HUES48 (cell line): ENCODE data around the gene LRRC9.
"Not testable (repeated sequence)": the region's sequence is repeated elsewhere in the genome, so short reads cannot be mapped to it uniquely, and the experiment has no call there.

ENCODE experiments used
- H3K27ac ChIP-seq: one replicate; pipeline ENCODE4 v1.7.0; 2013; ENCODE audit warnings: low read depth, low read length, inconsistent platforms
- H3K27me3 ChIP-seq: 2 replicates; pipeline ENCODE4 v1.6.1; 2013; ENCODE audit warnings: mild to moderate bottlenecking, low read length; ENCODE audit not compliant: control insufficient read depth, insufficient read depth
- H3K36me3 ChIP-seq: 2 replicates; pipeline ENCODE4 v1.6.1; 2013; ENCODE audit warnings: low read length; ENCODE audit not compliant: control insufficient read depth, insufficient read depth
- H3K4me1 ChIP-seq: 2 replicates; pipeline ENCODE4 v1.6.1; 2013; ENCODE audit warnings: mild to moderate bottlenecking, low read length; ENCODE audit not compliant: control insufficient read depth, insufficient read depth
- H3K4me3 ChIP-seq: 2 replicates; pipeline ENCODE4 v1.5.1; 2013; ENCODE audit warnings: mild to moderate bottlenecking, low read depth, low read length
- H3K9ac ChIP-seq: 2 replicates; pipeline ENCODE4 v1.6.1; 2013; ENCODE audit warnings: mild to moderate bottlenecking, low read depth, low read length, moderate library complexity
- H3K9me3 ChIP-seq: 2 replicates; pipeline ENCODE4 v1.6.1; 2013; ENCODE audit warnings: low read length; ENCODE audit not compliant: control insufficient read depth, insufficient read depth

The LRRC9 gene

GRCh38 chr14:60092526-60092920 is 172.6 kb downstream of the LRRC9 start:
- Histone ChIP-seq H3K27ac (peak overlapping the region; percentile 98), H3K9ac (peak overlapping the region; percentile 89), H3K4me3 (peak overlapping the region; percentile 94), H3K4me1 (peaks cover 29% of the 10 kb centered on the region), H3K36me3 (peaks cover 5% of the 10 kb centered on the region), H3K9me3 (no peaks in the 10 kb centered on the region), H3K27me3 (no peaks in the 10 kb centered on the region)

GRCh38 chr14:60093080-60093479 is 173.1 kb downstream of the LRRC9 start:
- Histone ChIP-seq H3K9ac (peak overlapping the region; percentile 89; the same call in 1 of the 2 replicates), H3K4me1 (peaks cover 29% of the 10 kb centered on the region), H3K9me3 (no peaks in the 10 kb centered on the region), H3K27me3 (no peaks in the 10 kb centered on the region), H3K36me3 (peaks cover 10% of the 10 kb centered on the region), H3K4me3 (peak overlapping the region; percentile 94), H3K27ac (no peak overlapping the region)

GRCh38 chr14:60093606-60094005 is 173.7 kb downstream of the LRRC9 start:
- Histone ChIP-seq H3K36me3 (peaks cover 13% of the 10 kb centered on the region), H3K9me3 (no peaks in the 10 kb centered on the region), H3K27ac (peak overlapping the region; percentile 59), H3K27me3 (no peaks in the 10 kb centered on the region), H3K9ac (no peak overlapping the region), H3K4me1 (peaks cover 29% of the 10 kb centered on the region), H3K4me3 (peak overlapping the region; percentile 94)

- Histone ChIP-seq H3K27me3 (no peaks in the 10 kb centered on the region), H3K27ac (peak overlapping the region; percentile 59), H3K4me1 (peaks cover 29% of the 10 kb centered on the region), H3K36me3 (peaks cover 13% of the 10 kb centered on the region), H3K9ac (no peak overlapping the region), H3K9me3 (no peaks in the 10 kb centered on the region), H3K4me3 (peak overlapping the region; percentile 94)
These were observed 174.5 kb downstream of the LRRC9 start for GRCh38 chr14:60094306-60094897.

GRCh38 chr14:60095231-60095630 is 175.3 kb downstream of the LRRC9 start:
- peaks cover 13% of the 10 kb centered on the region for H3K36me3 ChIP-seq
- no peak overlapping the region for H3K27ac ChIP-seq
- H3K9me3 ChIP-seq, result no peaks in the 10 kb centered on the region
- H3K4me1 ChIP-seq, result peaks cover 29% of the 10 kb centered on the region
- H3K4me3 ChIP-seq, result peak overlapping the region; percentile 4; the same call in 1 of the 2 replicates
- H3K9ac ChIP-seq, result no peak overlapping the region
- no peaks in the 10 kb centered on the region for H3K27me3 ChIP-seq

- H3K9ac ChIP-seq, result no peak overlapping the region
- H3K4me3 ChIP-seq, result no peak overlapping the region
- H3K36me3 ChIP-seq, result peaks cover 13% of the 10 kb centered on the region
- no peaks in the 10 kb centered on the region for H3K9me3 ChIP-seq
- H3K4me1 ChIP-seq, result peaks cover 26% of the 10 kb centered on the region
- no peaks in the 10 kb centered on the region for H3K27me3 ChIP-seq
- no peak overlapping the region for H3K27ac ChIP-seq
These were observed 176.0 kb downstream of the LRRC9 start for GRCh38 chr14:60095781-60096450.

- H3K27ac ChIP-seq, result no peak overlapping the region
- no peak overlapping the region for H3K4me3 ChIP-seq
- no peak overlapping the region for H3K9ac ChIP-seq
- H3K4me1 ChIP-seq, result peaks cover 31% of the 10 kb centered on the region
- no peaks in the 10 kb centered on the region for H3K9me3 ChIP-seq
- peaks cover 13% of the 10 kb centered on the region for H3K36me3 ChIP-seq
- no peaks in the 10 kb centered on the region for H3K27me3 ChIP-seq
These were observed 178.0 kb downstream of the LRRC9 start for GRCh38 chr14:60097974-60098373.

GRCh38 chr14:60099855-60100254 is 179.9 kb downstream of the LRRC9 start:
- not testable (repeated sequence) for H3K27ac ChIP-seq, H3K4me3 ChIP-seq, H3K9ac ChIP-seq, H3K9me3 ChIP-seq, H3K27me3 ChIP-seq
- peaks cover 13% of the 10 kb centered on the region for H3K36me3 ChIP-seq
- H3K4me1 ChIP-seq, result peaks cover 23% of the 10 kb centered on the region

GRCh38 chr14:60101786-60102185 is 181.8 kb downstream of the LRRC9 start:
- Histone ChIP-seq H3K27ac (no peak overlapping the region), H3K9ac (no peak overlapping the region)

GRCh38 chr14:60102389-60102788 is 182.4 kb downstream of the LRRC9 start:
- H3K9me3 ChIP-seq, result no peaks in the 10 kb centered on the region
- no peak overlapping the region for H3K27ac ChIP-seq
- H3K4me1 ChIP-seq, result peaks cover 14% of the 10 kb centered on the region; the same call in 1 of the 2 replicates
- no peaks in the 10 kb centered on the region for H3K27me3 ChIP-seq
- no peak overlapping the region for H3K9ac ChIP-seq
- H3K4me3 ChIP-seq, result no peak overlapping the region
- H3K36me3 ChIP-seq, result peaks cover 9% of the 10 kb centered on the region

More at GRCh38 chr14:60101786-60102185, 181.8 kb downstream of the LRRC9 start:
- peaks cover 14% of the 10 kb centered on the region; the same call in 1 of the 2 replicates for H3K4me1 ChIP-seq
- H3K27me3 ChIP-seq, result no peaks in the 10 kb centered on the region
- no peaks in the 10 kb centered on the region for H3K9me3 ChIP-seq
- peaks cover 13% of the 10 kb centered on the region for H3K36me3 ChIP-seq
- H3K4me3 ChIP-seq, result no peak overlapping the region

- Histone ChIP-seq H3K4me1 (peaks cover 14% of the 10 kb centered on the region; the same call in 1 of the 2 replicates), H3K27ac (no peak overlapping the region), H3K4me3 (no peak overlapping the region), H3K9ac (no peak overlapping the region), H3K27me3 (no peaks in the 10 kb centered on the region), H3K36me3 (peaks cover 15% of the 10 kb centered on the region), H3K9me3 (no peaks in the 10 kb centered on the region)
These were observed 186.4 kb downstream of the LRRC9 start for GRCh38 chr14:60106339-60106738.
